Amygdala (tissue), 56 donors: ENCODE measurements around the gene AKAP8L.

Source experiments
- DNase-seq, 56 donors: peaks; one replicate each; lab custom pipeline; 2025; lab: John Stamatoyannopoulos, UW

AKAP8L gene

DNA sequence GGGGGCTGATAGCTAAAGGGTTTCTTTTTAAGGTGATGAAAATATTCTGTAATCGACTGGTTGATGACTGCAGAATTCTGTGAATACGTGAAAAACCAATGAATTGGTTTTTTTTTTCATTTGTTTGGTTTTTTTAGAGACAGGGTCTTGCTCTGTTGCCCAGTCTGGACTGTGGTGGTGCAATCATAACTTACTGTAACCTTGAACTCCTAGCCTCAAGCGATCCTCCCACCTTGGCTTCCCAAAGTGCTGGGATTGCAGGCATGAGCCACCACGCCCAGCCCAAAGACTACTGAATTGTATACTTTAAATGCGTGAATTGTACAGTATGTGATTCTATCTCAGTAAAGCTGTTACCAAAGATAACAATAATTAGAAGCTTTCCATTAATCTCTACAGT, 24.4 kb downstream of the AKAP8L start:
- no peak for DNase-seq

DNA sequence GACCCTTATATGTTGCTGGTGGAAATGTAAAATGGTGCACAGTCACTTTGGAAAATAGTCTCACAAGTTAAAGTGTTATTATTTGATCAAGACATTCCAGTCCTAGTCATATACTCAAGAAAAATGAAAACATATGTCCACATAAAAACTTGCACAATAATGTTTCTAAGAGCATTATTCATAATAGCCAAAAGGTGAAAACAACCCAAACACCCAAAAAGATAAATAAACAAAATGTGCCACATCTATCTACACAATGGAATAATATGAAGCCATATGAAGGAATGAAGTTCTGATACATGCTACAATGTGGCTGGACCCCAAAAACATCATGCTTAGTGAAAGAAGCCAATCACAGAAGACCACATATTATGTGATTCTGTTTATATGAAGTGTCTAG, 24.8 kb downstream of the AKAP8L start:
- DNase-seq: no peak

DNA sequence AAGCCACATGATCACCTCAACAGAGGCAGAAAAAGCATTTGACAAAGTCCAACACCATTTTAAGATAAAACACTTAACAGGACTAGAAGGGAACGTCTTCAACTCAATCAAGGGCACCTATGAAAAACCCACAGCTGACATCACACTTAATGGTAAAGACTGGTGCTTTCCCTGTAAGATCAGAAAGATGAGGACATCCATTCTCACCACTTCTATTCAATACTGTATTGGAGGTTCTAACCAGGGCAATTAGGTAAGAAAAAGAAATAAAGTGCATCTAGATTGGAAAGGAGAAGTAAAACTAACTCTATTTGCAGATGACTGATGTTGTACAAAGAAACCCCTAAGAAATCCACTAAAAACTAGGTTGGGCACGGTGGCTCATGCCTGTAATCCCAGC, 28.0 kb downstream of the AKAP8L start:
- no peak for DNase-seq

DNA sequence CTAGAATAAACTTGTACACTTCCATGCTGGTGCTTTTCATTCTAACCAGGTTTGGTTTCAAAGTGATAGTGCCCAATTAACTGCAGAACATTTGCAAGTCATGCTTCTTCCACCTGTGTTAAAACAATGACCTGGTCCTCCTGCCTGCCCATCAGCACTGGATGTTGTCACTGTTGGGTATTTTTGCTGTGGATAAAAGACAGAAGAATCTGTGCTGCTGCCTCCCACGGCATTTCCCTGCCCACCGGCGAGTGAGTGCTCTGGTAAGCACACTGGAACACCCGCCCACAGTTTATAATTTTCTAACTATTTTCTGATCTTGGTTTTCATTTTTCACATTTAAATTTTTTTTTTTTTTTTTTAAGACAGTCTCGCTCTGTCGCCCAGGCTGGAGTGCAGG, 36.9 kb downstream of the AKAP8L start:
- DNase-seq: peak in 10 of 56 donors; percentile 4 to 42 (median 18)

DNA sequence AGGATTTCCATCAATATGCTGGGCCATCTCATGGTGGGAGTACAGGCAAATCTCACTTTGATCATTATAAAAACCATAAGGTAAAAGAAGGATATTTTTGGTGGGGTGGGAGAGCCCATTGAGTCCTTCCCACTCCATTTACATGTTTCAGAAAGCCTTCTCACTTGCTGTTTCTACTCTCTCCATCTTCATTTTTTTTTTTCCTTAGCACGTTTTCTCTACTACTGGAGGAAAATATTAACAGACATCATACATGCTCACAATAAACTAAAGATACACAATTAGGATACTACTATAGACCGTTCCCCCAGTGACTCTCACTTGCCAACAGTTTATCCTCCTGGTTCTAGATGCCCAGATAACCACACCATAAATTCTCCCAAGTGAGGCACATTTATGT, 37.4 kb downstream of the AKAP8L start:
- no peak for DNase-seq

DNA sequence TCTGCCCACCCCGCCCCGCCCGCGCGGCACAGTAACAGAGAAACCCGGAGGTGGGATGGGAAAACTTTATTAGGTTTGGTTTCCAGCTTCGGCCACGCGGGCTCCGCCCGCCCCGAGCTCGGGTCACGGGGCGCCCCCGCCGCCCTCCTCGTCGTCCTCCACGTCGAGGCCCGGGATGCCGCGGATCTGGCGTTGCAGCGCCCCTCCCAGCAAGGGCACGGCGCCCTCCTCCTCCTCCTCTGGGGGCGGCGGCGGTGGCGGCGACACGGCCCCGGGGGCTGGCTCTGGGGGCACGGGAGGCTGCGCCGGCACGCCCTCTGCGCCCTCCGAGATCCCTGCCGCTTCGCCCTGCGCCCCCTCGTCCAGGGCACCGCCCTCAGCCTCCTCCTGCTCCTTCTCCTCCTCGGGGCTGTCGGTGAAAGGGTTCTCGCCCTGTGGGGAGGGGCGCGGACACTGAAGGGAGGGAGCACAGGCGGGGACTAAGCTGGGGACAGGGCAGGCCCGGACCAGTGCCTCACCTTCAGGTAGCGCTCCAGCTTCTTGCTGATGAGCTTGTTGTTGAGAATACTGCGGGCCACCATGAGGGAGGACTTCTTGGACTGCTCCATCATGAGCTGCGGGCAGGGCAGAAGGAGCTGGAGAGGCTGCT, 38.7 kb downstream of the AKAP8L start:
- DNase-seq: peak in 1 of 56 donors; percentile 48

DNA sequence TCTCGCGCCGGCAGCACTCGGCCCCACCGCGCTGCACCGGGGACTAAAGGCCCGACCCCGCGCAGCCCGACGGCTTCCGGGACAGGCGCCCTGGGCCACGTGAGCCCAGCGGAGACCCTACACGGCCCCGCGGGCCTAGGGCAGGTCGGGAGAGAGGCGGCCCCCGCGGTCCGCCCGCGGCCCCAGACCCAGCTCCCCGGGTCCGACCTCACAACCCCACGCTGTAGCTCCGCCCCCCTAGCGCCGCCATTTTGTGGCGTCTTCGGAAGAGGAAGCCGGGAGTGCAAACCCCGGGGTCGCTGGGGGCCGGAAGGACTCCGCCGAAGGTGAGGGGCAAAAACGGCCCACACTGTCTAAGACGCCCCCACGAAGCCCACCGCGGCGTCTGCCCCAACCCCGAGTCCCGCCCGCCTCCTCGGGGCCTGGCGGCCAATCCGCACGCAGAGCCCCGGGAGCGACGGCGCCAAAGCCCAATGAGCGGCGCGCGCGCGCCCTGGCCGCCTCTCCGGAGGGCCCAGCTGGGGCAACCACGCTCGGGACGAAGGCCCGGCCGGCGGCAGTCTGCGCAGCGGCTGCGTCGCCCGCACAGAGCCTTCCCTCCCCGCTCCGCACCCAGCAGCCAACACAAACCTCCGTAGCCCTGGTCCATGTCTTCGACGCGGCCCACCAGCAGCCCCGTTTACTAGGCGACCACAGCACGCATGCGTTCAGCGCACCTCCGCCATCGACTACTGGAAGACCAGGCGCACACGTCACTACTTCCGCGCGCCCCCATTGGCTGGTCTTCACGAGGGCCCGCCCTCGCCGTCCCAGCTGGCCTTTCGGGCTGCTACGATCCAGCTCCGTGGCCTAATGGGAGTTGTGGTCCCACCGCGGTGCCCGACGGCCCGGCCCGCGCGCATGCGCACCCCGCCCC, 39.4 kb downstream of the AKAP8L start, which contains the start of gene AKAP8:
Gene AKAP8 (minus strand): TSS at position 705 of the 916 bp plus-strand sequence. CDS start 56 bp downstream, at position 649.
- peak; percentile 82 to 99 (median 96) for DNase-seq

DNA sequence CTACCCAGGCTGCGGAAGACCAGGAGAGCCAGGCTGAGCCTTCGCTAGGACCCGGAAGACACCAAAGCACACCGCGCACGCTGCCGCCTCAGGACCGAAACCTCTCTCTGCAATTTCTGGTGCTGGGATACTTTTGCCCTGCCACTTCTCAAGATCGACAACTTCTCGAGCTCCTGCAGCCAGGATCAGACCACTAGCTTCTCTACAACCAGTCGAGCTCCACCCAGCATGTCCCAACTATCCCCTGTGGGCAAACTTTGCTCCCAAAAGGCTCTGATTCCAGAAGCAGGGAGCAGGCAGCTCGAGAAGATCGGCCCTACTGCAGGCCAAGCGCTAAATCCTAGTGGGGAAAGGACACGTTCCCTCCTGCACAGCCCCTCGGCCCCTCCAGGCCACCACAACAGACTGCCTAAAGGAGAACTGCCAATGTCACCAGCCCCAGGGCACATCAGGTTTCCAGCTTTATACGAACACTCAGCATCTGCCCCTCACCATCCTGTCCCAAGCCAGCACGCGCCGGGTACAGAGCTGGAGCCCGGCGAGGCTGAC, 40.2 kb downstream of the AKAP8L start:
- DNase-seq: peak in 13 of 56 donors; percentile 14 to 42 (median 25)

DNA sequence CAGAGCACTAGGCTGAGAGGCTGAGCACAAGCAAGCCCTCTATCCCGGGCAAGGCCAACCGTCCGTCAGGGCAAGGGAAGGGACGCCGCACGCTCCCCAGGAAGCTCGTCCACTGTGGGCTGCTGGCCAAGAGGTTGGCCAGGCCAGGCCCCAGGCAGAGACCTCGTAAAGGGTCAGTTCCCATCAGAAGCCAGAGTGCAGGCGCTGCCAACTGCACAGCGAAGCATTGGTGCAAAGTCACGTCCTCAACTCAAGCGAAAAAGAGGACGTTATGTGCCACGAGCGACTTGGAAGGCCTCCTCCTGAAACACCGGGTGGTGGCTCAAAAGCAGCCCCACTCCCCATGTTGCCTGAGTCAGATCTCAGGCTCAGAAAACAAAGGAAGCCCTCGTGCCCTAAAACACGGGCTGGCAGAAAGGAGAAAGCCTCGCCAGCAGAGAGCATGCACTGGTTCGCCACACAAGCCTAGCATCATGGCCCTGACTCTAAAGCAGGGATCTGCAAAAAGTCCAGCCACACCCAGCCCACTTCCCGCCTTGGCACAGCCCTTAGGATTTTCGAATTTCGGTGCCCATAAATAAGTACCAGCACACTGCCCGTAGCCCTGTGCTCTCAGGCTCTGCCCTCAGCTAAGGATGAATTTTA, 43.9 kb downstream of the AKAP8L start:
- DNase-seq: peak in 2 of 56 donors; percentile 5 to 21

DNA sequence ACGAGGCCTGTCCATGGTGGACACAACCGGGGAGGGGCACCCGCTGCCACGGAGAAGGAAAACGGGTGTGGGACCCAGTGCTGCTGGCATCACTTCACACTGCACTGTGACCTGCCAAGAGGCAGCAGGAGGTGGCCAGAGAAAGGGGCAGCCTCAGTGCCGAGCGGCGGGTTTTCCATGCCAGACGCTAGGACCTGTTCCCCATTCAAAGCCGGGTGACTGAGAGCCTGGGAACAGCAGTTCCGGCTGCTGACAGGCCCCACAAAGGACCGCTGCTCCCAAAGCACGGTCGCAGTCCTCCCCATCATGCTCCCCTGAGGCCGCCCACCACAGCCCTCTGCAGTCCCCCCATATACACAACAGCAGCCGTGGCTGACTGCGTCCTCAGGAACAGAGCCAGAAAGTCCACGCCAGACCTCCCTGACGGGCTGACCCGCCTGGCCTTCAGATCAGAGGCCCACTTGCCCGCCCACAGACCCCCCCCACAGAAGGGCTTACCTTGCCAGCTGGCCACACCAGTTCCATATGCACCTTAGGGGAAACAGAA, 44.6 kb downstream of the AKAP8L start:
- DNase-seq: peak in 12 of 56 donors; percentile 5 to 46 (median 24)

DNA sequence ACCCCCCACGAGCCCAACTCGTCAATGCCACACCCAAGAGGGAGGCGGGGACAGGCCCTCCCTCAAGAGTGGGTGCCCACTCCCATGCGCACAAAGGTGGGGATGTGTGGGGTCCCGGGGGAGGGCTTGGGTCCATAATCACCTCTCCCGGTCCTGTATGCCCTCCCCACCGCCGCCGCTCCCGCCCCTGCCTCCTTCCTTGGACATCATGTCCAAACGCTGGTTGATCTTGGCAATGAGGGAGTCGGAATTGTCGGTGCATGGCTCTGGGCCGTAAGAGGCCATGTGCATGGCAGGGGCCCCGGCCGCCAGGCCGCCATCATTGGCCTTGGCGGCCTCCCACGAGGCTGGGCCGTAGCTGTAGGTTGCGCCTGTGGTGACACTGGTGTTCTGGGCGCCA, 45.1 kb downstream of the AKAP8L start:
- DNase-seq: no peak

DNA sequence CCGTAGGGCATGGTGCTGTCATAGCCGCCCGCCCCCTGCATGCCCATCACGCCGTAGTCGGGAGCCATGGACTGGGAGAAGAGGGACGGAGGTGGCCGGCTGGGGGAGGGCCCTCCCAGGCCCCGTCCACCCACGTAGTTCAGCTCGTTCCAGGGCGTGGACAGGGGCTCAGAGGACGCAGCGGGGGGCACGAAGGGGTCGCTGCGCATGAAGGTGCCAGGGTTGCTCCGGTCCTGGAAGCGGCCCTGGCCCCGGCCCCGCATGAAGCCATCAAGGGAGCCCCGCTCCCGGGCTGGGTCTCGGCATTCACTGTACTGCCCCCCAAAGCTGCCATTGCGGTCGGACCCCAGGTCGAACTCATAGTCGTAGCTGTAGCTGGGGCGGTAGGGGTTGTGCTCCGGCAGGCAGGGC, 45.9 kb downstream of the AKAP8L start:
- no peak for DNase-seq

DNA sequence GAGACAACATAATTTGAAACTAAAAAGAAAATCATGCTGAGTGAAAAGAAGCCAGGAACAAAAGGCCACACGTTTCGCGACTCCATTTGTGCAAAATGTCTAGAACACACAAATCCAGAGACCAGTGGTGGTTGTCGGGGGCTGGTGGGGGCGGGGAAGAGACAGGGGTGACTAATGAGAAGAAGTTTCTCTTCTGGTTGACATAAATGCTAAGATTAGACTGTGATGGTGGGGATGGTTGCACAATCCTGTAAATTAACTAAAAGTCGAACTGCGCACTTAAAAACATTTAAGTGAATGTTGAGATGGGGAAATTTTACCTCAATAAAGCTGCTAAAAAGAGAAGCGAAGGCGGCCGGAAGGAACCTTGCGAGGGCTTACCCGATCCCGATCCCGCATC, 46.3 kb downstream of the AKAP8L start:
- DNase-seq: no peak

DNA sequence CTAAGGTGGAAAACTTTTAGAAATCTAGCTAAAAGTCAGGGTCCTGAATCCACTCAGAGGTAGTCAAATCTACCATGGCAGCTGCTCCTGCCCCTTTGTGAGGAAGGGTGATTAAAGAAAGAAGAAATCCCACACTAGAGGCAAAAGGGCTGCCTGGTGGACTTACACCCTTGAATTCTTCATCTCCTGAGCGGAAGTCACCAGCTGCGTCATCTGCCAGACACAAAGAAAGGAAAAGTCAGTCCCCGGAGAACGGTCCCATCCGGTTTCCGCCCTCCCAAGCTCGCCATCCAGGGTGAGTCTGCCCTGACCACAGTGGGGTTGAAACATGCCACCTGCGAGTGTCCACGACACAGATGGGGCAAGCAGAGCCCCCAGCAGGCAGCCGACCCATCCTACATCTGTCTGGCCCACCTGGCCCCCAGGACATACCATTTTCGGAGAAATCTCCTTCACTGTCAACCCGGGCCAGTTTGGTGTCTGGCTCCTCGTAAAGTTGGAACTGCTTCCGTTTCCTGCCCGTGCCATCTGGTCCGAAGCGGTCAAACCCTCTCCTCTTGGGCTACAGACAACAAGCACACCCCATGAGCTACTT, 46.9 kb downstream of the AKAP8L start:
- no peak for DNase-seq

DNA sequence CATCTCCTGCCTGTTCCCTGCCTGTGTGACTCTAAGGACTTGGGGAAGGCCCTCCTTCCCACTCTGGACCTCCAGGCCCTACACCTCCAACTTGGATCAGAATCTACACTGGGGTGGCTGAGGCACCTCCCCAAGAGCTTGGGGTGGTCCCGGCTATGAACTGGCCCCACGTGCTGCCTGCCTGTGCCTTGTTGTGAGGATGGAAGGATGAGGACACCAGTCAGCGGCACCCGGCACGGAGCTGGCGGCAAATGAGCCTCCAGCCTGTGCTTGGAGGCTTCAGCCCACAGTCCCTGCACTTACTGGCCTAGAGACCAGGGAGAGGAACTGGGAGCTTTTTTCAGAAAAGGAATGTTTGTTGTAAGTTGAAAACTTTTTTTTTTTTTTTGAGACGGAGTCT, 47.7 kb downstream of the AKAP8L start:
- no peak for DNase-seq

DNA sequence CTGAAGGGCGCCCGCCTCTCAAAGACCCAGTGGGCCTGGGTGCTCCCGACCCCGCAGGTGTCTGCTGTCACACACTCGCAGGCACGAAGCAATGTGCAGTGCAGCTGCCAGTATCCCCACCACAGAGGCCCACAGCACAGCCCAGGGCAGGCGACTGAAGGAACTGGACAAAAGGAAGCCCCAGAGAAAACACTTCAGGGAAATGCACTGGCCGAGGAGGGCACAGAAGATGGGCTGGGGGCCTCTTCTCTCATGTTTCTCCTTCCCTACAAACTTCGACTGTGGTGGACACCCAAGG, 49.2 kb downstream of the AKAP8L start:
- no peak for DNase-seq

DNA sequence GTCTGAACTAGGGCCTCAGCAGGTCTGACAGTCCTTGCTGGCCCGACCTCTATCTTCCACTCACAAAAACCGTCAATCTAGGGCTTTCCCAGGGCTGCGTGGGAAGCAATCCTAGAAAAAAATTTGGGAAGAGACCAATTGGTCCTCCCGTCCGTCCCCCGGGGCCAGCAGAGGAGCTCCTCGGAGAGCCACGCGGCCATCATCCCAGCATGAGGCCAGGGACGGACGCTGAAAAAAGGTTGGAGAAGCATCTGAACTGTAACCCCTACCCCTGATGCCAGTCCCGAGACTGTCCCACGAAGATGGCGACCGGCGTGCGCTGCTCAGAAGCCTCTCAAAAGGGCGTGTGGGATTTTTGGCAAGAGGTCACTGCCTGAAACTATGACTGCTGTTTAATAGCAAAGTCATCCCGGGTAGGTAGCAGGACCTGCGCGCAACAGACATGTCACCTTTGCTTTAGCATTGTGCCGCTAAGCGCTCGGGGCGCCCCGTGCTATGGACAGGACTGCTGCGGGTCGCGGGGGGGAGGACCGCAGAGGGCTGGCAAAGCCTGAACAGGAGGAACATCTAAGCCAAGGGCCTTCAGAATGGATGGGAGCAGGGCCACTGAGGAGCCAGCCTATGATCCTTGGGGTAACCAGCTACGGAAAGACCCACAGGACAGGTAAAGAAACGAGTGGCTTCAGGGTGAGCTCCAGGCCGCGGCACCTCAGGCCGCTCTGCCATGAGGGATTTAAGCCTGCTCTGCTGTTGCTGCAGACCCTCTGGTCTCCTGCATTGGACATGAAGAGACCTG, 49.8 kb downstream of the AKAP8L start:
- DNase-seq: no peak

DNA sequence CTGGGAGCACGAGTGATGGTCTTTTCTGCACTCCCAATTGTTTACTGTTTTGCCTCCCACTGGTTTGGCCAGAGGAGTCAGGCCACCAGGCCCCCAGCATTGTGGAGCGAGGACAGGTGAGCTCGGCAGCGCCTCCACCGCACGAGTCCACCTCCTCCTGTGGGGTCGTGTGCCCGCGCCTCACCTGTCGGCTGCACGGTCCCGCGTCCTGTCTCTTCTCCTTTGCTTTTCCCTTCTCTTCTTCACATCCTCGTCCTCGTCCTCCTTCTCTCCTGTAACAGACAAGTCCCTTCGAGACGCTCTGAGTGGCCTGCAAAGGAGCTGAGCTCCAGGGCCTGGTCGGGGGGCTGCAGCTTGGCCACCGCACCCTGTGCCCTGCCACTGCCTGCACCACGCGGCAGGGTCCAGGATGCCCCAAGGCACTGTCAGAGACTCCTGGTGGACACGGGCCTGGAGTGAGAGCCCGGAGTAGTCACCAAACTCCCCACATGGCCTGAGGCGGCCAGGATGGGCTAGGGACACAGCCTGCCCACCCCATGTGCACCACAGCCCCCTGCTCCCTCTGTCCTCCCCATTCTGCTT, 50.6 kb downstream of the AKAP8L start:
- DNase-seq: no peak

DNA sequence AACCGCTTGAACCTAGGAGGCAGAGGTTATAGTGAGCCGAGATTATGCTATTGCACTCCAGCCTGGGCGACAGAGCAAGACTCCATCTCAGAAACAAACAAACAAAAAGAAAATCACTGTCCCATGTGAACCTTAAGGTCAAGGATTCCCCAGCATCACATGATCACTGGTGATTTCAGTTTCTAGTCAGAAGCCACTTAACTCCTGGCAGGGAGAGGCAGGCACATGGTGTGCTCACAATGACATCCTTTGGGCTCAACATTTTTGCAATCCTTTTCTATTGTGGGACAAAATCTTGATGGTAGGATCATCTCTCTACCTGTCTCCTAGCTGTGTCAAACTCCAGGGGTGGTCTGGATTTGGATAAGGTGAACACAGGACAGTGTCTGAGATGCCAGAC, 51.3 kb downstream of the AKAP8L start:
- DNase-seq: no peak
